CD4-positive, alpha-beta T cell (primary cell): ENCODE data around the gene HDAC4. TPM values are rescaled to one million over a fixed set of nuclear protein-coding genes. Genes with fewer than 3 reads are reported as not detected.

Source experiments
- ATAC-seq: fragments of 200-7000 bp; cut with Tn5 transposase; one replicate; pipeline ENCODE4 v1.10.0; 2022; ENCODE audit warnings: mild to moderate bottlenecking; ENCODE audit not compliant: poor library complexity
- CTCF ChIA-PET: fragments of 350-600 bp; sonication (Branson Sonifier 250); formaldehyde crosslinking; loops from one replicate; lab custom pipeline; 2021; ENCODE audit warnings: antibody characterized with exemption, inconsistent platforms; lab: Charles Lee
- POLR2A ChIA-PET: fragments of 350-600 bp; sonication (Branson Sonifier 250); formaldehyde crosslinking; loops from one replicate; lab custom pipeline; 2021; ENCODE audit warnings: antibody characterized with exemption, inconsistent platforms; lab: Charles Lee
- DNase-seq, 14 experiments: peaks; one replicate each; pipeline ENCODE4 v3.0.0-alpha.2; 2013 to 2020; ENCODE audit warnings: mixed read lengths in 2 of 14
- H3K27ac ChIP-seq, 2 donors: one replicate each; pipeline versions ENCODE4 v1.5.1 to v1.7.0; 2013; ENCODE audit warnings: low read length in 2 of 2, low read depth in 1 of 2, mild to moderate bottlenecking in 1 of 2
- H3K27me3 ChIP-seq, 2 experiments: 1 replicate in 1 of 2; 2 replicates in 1 of 2; pipeline versions ENCODE4 v1.6.1 to v1.7.0; 2013; ENCODE audit warnings: low read length in 2 of 2, control low read depth in 1 of 2, mild to moderate bottlenecking in 1 of 2, moderate library complexity in 1 of 2; ENCODE audit not compliant: insufficient read depth in 2 of 2, control insufficient read depth in 1 of 2
- H3K36me3 ChIP-seq: one replicate; pipeline ENCODE4 v1.6.1; 2013; ENCODE audit warnings: low read length, control low read depth; ENCODE audit not compliant: insufficient read depth
- H3K4me1 ChIP-seq: one replicate; pipeline ENCODE4 v1.6.1; 2013; ENCODE audit warnings: low read length, control low read depth; ENCODE audit not compliant: insufficient read depth
- H3K4me3 ChIP-seq: one replicate; pipeline ENCODE4 v1.5.1; 2013; ENCODE audit warnings: mild to moderate bottlenecking, low read length, moderate library complexity
- H3K9me3 ChIP-seq, 2 experiments: 1 replicate in 1 of 2; 2 replicates in 1 of 2; pipeline versions ENCODE4 v1.6.1 to v1.7.0; 2013; ENCODE audit warnings: low read length in 2 of 2, mild to moderate bottlenecking in 2 of 2, control low read depth in 1 of 2, moderate library complexity in 1 of 2; ENCODE audit not compliant: control insufficient read depth in 1 of 2, insufficient read depth in 1 of 2
- H3K27ac Mint-ChIP-seq: one replicate; pipeline ENCODE4 v1.8.0; 2020; ENCODE audit warnings: mixed read lengths
- H3K27me3 Mint-ChIP-seq: one replicate; pipeline ENCODE4 v1.8.0; 2021; ENCODE audit warnings: mixed read lengths
- H3K36me3 Mint-ChIP-seq: one replicate; pipeline ENCODE4 v1.8.0; 2021; ENCODE audit warnings: low read depth, mixed read lengths
- H3K4me1 Mint-ChIP-seq: one replicate; pipeline ENCODE4 v1.8.0; 2021; ENCODE audit warnings: low read depth, mixed read lengths
- H3K4me3 Mint-ChIP-seq: one replicate; pipeline ENCODE4 v1.8.0; 2020; ENCODE audit warnings: mild to moderate bottlenecking, mixed read lengths
- H3K9me3 Mint-ChIP-seq: one replicate; pipeline ENCODE4 v1.8.0; 2020; ENCODE audit warnings: mixed read lengths
- intact Hi-C, 2 experiments: fragments of 100-400 bp; cut with DNase I in 1 of 2; cut with micrococcal nuclease in 1 of 2; formaldehyde crosslinking; loops; one replicate each; pipeline versions ENCODE4 v1.15.1 to v1.9.0; 2023 to 2025; cut with DNase I, micrococcal nuclease
- total RNA-seq, 174 experiments: library from RNA in 2 of 174; stranded (reverse) in 2 of 174; gene quantifications; one replicate each; pipeline ENCODE4 v1.2.3 and lab custom pipeline; 2021 to 2026
- TF ChIP-seq, protein P1 (sequence below): fragments of 200-600 bp; IDR thresholded peaks from one replicate; pipeline ENCODE4 v1.8.0; 2022; ENCODE audit warnings: antibody characterized with exemption, mild to moderate bottlenecking

The HDAC4 gene
- total RNA-seq, 2 experiments from 2014 or later: 45.3 to 49.2 TPM

GRCh38 chr2:239117831-239118230 lies 283.0 kb downstream of the HDAC4 start:
- Histone ChIP-seq H3K27me3 (no peaks in the 10 kb centered on the region), H3K9me3 (no peaks in the 10 kb centered on the region), H3K36me3 (peaks cover 19% of the 10 kb centered on the region), H3K4me1 (peaks cover 26% of the 10 kb centered on the region), H3K27ac (no peak overlapping the region), H3K4me3 (no peak overlapping the region)
- H3K4me1 Mint-ChIP-seq: peaks cover 20% of the 10 kb centered on the region
- H3K36me3 Mint-ChIP-seq: peaks cover 32% of the 10 kb centered on the region
- DNase-seq (no peak), ATAC-seq (no peak)
- H3K27ac Mint-ChIP-seq: no peak overlapping the region
- intact Hi-C loops: no loop called here
- no peaks in the 10 kb centered on the region for H3K9me3 Mint-ChIP-seq
- H3K4me3 Mint-ChIP-seq: no peak overlapping the region
- TF ChIP-seq, protein P1, sequence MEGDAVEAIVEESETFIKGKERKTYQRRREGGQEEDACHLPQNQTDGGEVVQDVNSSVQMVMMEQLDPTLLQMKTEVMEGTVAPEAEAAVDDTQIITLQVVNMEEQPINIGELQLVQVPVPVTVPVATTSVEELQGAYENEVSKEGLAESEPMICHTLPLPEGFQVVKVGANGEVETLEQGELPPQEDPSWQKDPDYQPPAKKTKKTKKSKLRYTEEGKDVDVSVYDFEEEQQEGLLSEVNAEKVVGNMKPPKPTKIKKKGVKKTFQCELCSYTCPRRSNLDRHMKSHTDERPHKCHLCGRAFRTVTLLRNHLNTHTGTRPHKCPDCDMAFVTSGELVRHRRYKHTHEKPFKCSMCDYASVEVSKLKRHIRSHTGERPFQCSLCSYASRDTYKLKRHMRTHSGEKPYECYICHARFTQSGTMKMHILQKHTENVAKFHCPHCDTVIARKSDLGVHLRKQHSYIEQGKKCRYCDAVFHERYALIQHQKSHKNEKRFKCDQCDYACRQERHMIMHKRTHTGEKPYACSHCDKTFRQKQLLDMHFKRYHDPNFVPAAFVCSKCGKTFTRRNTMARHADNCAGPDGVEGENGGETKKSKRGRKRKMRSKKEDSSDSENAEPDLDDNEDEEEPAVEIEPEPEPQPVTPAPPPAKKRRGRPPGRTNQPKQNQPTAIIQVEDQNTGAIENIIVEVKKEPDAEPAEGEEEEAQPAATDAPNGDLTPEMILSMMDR: no peak
- POLR2A ChIA-PET: no interaction called here
- CTCF ChIA-PET: no interaction called here
- no peaks in the 10 kb centered on the region for H3K27me3 Mint-ChIP-seq

- Mint-ChIP-seq H3K27ac (no peak overlapping the region), H3K4me1 (peaks cover 20% of the 10 kb centered on the region), H3K4me3 (no peak overlapping the region), H3K36me3 (peaks cover 33% of the 10 kb centered on the region), H3K9me3 (no peaks in the 10 kb centered on the region), H3K27me3 (no peaks in the 10 kb centered on the region)
- peaks cover 26% of the 10 kb centered on the region for H3K4me1 ChIP-seq
- no peaks in the 10 kb centered on the region for H3K9me3 ChIP-seq
- TF ChIP-seq, protein P1: no peak
- H3K4me3 ChIP-seq: no peak overlapping the region
- no peak overlapping the region for H3K27ac ChIP-seq
- POLR2A ChIA-PET: no interaction called here
- CTCF ChIA-PET: no interaction called here
- intact Hi-C loops: no loop called here
- H3K36me3 ChIP-seq: peaks cover 28% of the 10 kb centered on the region
- no peak for DNase-seq
- no peak for ATAC-seq
- H3K27me3 ChIP-seq: no peaks in the 10 kb centered on the region
These were observed 284.2 kb downstream of the HDAC4 start for GRCh38 chr2:239116456-239117246.

DNA sequence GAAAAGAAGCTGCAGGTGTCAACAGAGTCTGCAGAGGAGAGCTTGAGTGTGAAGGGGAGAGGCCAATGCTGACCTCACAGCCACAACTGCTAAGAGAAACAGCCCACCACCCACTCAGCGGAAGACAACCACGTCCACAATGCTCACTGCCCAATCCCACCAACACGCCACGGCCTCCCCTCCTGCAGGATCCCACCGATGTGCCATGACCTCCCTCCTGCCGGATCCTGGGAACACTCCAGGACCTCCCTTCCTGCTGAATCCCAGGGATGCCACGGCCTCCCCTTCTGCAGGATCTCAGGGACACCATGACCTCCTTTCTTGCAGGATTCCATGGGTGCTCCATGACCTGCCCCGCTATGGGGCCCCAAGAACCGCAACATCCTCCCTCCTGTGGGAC lies 285.2 kb downstream of the HDAC4 start:
- intact Hi-C loops: no loop called here
- no peak overlapping the region for H3K4me3 ChIP-seq
- H3K27me3 Mint-ChIP-seq: no peaks in the 10 kb centered on the region
- DNase-seq (no peak), ATAC-seq (no peak)
- no peak overlapping the region for H3K4me3 Mint-ChIP-seq
- ChIA-PET POLR2A (no interaction called here), CTCF (no interaction called here)
- H3K27ac Mint-ChIP-seq: no peak overlapping the region
- H3K36me3 ChIP-seq: peaks cover 39% of the 10 kb centered on the region
- peaks cover 20% of the 10 kb centered on the region for H3K4me1 Mint-ChIP-seq
- H3K27me3 ChIP-seq: no peaks in the 10 kb centered on the region
- H3K4me1 ChIP-seq: peaks cover 18% of the 10 kb centered on the region
- no peak overlapping the region for H3K27ac ChIP-seq
- H3K36me3 Mint-ChIP-seq: peaks cover 41% of the 10 kb centered on the region
- TF ChIP-seq, protein P1: no peak
- H3K9me3 Mint-ChIP-seq: no peaks in the 10 kb centered on the region
- H3K9me3 ChIP-seq: no peaks in the 10 kb centered on the region
